Astrocyte (in vitro differentiated cells and primary cell): ENCODE measurements around the gene DOK7.

Experiments
- EZH2 ChIP-seq: IDR thresholded peaks from 2 replicates; pipeline ENCODE4 v1.6.1; 2012; ENCODE audit warnings: mild to moderate bottlenecking, low read length, inconsistent platforms; ENCODE audit not compliant: insufficient read depth
- TF ChIP-seq, protein P1 (sequence below): IDR thresholded peaks from 2 replicates; pipeline ENCODE4 v1.5.1; 2011; ENCODE audit warnings: low read depth, mild to moderate bottlenecking, inconsistent platforms, low read length, moderate library complexity; ENCODE audit not compliant: insufficient read depth

DNA sequence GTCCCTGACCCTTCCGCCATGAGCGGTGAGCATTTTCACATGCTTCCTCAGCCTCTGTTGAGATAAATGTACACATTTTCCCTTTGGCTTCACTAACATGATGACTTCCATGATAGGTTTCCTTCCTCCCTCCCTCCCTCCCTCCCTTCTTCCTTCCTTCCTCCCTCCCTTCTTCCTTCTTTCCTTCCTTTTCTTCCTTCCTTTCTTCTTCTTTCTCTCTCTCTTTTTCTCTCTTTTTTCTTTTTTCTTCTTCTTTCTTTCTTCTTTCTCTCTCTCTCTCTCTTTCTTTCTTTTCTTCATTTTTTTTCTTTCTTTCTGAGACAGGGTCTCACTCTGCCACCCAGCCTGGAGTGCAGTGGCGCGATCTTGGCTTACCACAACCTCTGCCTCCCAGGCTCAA is 12.5 kb upstream of the DOK7 start:
- TF ChIP-seq, protein P1, sequence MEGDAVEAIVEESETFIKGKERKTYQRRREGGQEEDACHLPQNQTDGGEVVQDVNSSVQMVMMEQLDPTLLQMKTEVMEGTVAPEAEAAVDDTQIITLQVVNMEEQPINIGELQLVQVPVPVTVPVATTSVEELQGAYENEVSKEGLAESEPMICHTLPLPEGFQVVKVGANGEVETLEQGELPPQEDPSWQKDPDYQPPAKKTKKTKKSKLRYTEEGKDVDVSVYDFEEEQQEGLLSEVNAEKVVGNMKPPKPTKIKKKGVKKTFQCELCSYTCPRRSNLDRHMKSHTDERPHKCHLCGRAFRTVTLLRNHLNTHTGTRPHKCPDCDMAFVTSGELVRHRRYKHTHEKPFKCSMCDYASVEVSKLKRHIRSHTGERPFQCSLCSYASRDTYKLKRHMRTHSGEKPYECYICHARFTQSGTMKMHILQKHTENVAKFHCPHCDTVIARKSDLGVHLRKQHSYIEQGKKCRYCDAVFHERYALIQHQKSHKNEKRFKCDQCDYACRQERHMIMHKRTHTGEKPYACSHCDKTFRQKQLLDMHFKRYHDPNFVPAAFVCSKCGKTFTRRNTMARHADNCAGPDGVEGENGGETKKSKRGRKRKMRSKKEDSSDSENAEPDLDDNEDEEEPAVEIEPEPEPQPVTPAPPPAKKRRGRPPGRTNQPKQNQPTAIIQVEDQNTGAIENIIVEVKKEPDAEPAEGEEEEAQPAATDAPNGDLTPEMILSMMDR, result no peak
- no peak for TF ChIP-seq EZH2
